Stimulated activated CD8-positive, alpha-beta memory T cell treated with anti-CD3 and anti-CD28 coated beads, Interleukin-2, amount 100 ng/mL, for 48 hours (primary cell): ENCODE data around the gene IL23A.
"Not testable (repeated sequence)": the region's sequence is repeated elsewhere in the genome, so short reads cannot be mapped to it uniquely, and the experiment has no call there.

ENCODE experiments used
- DNase-seq, 2 donors: peaks; one replicate each; pipeline ENCODE4 v3.0.0-alpha.2; 2020; ENCODE audit warnings: low read depth in 2 of 2

The IL23A gene

DNA sequence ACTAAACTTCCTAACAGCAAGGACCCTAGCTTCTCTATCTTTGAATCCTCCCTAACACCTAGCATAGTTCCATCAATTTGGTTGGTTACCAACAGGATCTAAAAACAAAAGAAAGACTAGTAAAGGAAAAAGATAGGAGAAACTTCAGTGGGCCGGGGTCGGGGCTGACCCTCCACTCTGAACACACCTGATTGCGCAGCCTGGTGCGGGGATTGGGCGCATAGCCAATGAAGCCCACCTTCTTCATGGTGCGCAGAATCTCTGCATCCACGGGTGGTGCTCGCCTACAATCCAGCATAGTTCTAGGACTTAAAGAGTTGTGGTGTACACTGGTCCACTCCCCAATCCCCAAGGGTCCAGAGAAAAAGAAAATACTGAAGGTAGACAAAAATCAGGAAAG lies 12.6 kb upstream of the IL23A start:
- no peak for DNase-seq

DNA sequence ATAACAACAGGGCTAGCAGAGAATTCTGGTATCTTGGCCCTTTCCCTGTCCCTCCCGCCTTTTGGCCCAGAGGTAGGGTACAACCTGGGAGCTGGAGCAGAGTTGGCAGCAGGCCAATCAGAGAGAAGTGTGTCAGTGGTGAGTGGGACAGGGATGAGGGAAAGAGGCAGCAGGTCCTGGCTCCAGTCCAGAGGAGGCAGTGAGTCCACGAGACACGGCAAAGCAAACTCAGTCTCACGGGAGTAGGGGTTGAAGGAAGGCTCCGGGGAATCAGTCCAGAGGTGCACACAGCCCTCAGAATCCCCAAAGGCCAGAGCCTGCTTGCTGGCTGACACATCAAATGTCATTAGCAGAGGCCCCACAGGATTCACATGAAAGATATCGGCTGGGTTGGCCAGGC lies 12.2 kb upstream of the IL23A start:
- no peak for DNase-seq

DNA sequence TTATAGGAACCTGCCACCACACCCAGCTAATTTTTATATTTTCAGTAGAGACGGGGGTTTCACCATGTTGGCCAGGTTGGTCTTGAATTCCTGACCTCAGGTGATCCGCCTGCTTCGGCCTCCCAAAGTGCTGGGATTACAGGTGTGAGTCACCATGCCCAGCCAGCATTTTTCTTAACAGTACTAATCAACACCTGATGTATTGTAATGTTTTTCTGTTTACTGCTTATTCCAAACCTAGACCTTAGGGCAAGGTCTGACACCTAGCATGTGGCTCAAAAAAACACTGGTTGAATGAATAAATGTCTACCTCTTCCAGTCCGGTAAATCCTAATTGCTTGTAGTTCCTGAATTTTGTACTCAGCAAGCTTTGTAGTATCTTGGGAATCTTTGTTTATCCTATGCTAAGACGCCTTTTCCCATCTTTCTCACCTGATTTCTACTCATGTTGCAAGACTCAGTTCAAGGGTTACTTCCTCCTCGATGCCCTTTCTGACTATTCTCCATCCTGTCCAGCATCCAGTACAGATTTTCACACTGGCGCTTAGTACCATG lies 7.7 kb upstream of the IL23A start:
- no peak for DNase-seq

DNA sequence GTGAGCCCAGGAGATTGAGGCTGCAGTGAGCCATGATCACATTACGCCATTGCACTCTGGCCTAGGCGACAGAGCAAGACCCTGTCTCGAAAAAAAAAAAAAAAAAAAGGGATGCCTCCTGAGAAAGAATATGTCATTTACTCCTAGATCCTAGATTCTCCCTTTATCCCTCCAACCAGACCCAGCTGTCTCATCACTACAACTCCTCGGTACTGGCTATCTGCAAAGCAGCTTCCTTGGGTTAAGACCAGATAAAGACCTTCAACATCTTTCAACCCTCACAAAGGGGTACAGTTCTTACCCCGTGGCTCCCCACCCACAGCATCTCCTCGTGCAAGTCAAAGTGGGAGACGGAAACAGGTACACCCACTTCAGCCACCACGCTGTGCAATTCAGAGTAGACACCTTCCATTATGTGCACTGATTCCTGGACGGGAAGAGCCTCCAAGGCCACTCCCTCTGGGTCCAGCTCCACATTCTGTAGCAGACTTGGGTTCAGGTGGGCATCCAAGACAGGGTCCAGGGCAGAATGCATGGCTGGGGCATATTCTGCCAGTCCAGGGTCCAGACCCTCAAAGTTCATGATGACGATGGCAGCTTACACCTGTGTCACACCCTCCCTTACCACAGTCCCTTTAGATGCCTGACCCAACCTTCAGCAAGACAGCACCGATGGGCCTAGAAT lies 6.0 kb upstream of the IL23A start:
- DNase-seq = no peak

DNA sequence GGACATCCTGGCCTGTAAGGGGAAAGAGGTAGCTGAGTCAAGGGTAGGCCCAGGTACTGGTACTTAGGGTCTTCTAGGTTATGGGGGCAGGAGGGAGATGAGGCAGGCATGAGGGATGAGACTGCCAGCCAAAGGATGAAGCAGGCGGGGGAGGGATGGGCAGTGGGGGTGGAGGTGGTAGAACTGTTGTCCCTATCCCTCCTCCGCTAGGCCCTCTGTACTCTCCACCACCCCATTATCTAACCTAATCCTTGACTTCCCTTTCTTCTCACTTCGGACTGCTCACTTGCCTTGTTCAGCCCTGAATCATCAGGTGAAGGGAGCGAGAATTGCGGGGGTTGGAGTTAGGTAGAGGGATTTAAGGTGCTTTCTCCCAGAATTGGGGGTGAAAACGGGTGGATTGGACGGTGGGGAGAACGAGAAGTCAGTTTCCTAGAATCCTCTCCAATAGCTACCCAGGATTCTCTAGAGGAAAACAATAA lies 5.4 kb upstream of the IL23A start:
- DNase-seq = no peak

DNA sequence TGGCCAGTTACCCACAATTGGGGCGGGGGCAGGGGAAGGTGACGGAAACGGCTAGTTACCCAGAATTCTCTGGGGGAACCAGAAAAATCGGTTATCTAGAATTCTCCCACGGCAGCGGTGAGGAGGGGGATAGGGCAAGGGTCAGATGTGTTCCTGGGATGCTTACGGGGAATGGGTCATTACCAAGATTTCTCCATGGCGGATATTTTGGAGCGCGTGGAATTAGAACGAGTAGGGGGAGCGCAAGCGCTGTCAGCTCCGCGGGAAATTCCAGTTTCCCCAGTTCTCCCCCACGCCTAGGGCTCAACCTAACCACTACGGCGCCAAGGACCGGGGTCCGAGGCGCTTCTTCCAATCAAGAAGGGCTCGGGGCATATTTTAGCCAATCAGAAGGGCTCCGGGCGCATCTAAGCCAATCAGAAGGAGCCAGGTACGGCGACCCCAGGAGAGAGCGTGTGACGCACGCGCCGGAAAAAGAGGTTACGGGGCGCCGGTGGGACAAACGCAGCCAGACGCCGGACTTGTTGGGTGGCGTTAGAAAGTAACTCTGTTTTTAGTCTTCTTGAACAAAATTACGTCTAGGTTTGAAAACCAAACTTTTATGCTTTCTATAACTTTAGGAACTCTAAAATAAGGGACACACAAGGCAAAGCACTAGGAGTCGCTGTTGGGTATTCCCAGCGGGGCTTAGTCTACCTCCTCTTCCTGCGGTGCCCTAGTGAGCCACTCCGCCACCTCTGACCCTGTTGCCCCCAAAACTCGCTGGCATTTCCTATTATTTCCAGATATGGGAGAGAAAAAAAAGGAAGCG lies 4.8 kb upstream of the IL23A start, which contains the start of gene PAN2:
PAN2 (minus strand) TSS at position 322 of the 811 bp plus-strand sequence. CDS start 906 bp downstream, outside the sequence.
- peak; percentile 83 to 88 for DNase-seq

DNA sequence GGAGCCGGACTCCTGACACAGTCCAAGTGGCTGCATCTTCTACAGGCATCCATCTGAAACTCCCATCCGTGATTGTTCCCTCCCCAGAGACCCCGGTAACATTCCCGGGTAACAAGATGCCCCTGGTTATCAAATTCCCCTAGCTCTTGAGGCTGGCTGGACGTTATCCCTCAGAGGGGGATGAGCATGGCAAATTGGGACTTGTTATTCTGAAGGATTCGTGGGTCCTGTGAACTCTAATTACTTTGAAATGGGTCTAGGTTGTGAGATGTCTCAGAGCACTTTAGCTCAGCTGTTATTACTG lies 4.2 kb upstream of the IL23A start:
- DNase-seq = no peak

DNA sequence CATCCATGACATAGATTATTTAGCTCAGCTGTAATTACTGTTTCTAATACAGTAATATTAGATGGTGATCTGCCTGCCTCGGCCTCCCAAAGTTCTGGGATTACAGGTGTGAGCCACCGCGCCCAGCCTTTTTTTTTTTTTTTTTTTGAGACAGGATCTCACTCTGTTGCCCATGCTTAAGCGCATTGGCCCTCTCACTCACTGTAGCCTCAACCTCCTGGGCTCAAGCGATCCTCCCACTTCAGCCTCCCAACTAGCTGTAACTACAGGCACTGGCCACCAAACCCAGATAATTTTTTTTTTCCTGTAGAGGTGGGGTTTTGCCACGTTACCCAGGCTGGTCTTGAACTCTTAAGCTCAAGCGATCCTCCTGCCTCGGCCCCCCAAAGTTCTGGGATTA lies 3.2 kb upstream of the IL23A start:
- DNase-seq = not testable (repeated sequence)

DNA sequence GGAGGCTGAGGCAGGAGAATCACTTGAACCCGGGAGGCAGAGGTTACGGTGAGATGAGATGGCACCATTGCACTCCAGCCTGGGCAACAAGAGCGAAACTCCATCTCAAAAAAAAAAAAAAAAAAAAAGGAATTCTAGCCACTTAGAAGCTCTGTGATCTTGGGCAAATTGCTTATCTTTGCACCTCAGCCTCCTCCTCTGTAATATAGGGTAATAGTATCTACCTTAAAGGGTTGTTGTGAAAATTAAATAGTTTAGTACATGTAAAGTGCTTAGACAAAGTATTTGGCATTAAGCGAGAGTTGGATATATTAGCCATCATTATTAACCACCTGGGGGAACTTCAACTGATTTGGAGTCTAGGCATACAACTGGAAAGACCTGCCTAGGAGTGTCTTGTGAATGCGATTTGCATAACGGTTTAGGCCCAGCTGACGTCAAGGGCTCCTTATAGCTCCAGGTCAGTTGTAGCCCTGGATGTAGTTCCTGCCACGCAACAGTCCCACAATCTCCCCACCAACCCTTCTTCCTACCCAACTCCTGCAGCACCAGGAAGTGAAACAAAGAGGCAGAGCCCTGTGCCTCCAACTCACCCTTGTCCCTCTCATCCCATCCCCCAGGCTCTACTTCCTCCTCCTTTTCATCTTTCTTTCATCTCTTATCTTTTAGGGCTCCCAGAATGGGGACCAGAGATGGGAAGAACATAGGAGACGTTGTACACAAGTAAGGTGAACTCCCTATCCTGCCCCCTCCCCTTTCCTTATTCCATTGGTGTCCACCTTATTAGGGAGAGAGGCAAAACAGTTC lies 2.1 kb upstream of the IL23A start:
- no peak for DNase-seq

DNA sequence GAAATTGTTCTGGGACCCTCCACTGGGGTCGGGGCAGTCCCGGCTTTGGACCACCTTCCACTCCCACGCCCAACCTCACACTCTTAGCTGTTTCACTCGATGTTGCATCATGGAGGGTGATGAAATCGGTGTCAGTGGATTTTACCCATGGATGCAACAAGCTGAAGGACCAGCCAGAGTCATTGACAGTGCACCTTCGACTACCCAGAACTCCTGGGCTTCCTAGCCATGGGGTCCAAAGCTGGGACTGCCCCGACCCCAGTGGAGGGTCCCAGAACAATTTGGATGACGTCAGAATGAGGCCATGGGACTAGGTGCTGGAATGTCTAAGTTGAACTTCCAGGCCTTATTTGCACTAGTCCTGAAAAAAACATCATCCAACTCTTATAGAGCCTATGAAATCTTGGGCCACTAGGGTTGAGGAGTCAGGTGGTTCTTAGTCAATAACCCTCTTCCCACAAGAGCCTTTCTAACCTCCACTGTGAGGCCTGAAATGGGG lies 882 bp upstream of the IL23A start:
- DNase-seq = no peak

DNA sequence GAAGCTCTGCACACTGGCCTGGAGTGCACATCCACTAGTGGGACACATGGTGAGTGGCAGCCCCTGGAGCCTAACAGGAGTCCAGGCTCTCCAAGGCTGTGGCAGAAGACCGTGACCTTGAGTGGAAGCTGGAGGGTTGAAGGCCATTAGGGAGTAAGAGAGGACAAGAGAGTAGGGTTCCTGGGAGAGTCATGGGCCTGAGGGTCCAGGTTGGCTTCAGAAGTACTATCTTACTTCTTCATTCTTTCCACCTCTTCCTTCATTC lies 406 bp downstream of the IL23A start:
- no peak for DNase-seq

DNA sequence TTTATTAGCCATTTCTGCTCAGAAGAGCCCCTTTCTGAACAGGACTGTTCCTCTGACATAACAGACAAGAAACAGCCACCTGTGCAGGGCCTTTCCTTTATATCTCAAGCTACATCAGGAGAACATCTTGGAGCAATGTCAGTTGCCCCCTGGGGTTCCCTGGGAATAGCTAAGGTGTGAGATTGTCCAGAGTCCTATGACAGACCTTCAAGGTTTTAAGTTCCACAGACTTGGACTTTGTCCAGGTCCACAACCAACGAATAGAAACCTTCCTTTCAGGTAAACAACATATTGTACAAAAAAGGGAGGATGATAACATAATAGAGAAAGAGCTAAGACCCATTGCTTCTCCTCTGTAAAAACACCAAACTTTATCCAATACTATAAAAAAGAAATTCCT lies 2.9 kb downstream of the IL23A start:
- DNase-seq = no peak

DNA sequence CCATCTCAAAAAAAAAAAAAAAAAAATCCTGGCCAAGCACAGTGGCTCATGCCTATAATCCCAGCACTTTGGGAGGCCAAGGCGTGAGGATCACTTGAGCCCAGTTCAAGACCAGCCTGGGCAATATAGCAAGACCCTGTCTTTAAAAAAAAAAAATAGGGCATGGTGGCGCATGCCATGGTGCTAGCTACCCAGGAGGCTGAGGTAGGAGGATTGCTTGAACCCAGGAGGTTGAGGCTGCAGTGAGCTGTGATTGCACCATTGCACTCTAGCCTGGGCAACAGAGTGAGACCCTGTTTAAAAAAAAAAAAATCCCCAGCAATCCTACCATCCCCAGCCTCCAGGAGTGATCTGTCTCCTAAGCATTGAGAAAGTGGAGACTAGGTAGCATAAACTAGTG lies 3.6 kb downstream of the IL23A start:
- DNase-seq = not testable (repeated sequence)

DNA sequence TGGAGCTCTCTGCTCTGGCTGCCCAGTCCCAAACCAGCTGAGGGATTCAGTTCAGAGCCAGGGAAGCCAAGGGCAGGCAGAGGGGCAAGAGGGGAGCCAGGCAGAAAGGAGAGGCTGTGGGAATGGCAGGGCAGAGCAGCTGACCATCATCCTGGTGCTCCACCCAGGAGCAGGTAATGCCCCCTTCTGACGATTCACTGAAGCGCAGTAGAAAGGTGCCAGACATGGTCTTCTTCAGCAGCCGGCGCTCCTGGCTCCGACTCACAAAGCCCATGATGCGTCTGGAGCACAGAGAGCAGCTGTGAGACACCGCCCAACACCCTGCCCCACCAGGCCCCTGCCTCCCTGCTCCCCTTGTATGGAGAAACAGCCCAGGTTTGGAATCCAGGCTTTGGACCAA lies 8.0 kb downstream of the IL23A start:
- no peak for DNase-seq

DNA sequence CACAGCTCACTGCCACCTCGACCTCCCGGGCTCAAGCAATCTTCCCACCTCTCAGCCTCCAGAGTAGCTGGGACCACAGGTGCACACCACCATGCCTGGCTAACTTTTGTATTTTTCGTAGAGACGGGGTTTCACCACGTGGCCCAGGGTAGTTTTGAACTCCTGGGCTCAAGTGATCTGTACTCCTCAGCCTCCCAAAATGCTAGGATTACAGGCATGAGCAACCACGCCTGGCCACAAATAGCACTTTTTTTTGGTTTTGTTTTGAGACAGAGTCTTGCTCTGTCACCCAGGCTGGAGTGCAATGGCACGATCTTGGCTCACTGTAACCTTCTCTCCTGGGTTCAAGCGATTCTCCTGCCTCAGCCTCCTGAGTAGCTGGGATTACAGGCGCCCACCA lies 8.6 kb downstream of the IL23A start:
- not testable (repeated sequence) for DNase-seq

DNA sequence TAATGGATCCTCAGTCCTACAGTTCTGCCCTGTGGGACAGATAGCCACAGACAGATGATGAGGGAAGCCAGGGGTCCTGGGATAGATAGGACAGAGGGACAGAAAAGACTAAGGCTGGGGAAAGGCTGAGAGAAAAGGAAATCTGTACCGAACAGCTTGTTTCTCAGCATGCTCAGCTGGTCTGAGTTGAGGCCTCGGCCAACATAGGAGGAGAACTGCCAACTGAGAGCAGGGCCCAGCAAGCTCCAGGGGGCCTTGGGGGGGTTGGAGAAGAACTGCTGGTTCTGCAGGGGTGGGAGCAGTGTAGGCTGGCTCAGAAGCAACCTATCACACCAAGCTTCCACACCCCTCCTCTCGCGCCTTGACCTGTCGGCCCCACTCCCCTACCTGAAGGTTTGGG lies 10.1 kb downstream of the IL23A start:
- no peak for DNase-seq

DNA sequence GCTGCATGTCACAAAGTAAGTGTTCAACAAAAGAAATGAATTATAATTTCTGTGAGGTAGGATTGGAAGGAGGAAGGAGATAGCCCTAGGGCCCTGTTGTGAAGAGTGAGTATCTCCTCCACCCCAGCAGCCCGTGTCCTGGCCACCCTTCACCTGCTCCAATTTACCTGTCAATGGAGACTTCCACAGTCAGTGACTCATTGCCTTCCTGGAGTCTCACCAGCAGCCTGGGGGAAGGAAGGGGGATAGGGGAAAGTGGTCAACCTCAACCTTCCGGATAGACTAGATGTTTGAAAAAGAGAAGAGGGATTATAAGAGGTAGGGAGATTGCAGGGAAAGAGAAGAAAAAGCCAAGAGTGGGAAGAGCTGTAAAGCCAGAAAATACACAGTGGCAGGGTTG lies 12.0 kb downstream of the IL23A start:
- DNase-seq = no peak

DNA sequence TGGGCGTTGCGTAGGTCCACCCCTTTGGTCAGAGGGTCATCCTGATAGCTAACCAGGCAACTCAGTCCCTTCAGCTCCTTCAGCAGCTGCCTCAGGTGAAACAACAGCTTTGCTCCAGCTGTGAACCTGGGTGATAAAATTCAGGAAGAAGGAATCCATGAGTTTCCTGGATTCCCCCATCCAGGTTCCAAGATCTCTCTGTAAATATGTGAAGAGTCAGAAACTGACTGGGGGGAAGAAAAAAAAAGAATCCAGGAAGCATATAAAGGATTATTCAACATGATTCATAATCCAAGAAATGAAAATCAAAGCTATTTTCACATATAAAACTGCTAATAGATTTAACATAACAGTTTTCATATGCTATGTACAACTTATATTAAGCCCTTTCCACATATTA lies 12.6 kb downstream of the IL23A start:
- no peak for DNase-seq

DNA sequence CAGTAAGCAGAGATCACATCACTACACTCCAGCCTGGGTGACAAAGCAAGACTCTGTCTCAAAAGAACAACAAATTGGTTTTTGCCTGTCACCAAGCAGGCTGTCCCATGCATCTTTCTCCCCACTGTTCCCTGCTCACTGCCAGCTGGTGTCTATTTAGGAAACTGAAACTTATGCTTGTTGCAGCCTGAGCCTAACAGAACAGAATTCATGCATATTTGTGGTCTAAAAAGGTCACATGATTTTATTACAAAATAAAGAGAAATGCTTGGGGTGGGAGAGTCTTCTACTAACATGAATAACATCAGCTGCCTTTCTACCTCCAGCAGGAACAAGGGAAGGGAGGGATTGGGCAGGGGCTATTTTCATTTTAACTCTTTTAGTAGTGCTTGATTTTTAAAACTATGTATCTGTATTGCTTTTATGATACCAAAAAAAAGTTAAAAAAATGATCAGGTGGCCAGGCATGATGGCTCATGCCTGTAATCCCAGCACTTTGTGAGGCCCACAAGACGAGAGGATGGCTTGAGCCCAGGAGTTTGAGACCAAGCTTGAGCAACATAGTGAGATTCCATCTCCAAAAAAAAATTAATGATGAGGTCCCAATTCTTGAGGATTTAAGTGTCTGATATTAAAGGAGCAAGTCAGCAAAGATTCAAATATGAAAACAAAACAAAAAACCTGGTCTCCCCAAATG lies 20.3 kb downstream of the IL23A start:
- DNase-seq = no peak

DNA sequence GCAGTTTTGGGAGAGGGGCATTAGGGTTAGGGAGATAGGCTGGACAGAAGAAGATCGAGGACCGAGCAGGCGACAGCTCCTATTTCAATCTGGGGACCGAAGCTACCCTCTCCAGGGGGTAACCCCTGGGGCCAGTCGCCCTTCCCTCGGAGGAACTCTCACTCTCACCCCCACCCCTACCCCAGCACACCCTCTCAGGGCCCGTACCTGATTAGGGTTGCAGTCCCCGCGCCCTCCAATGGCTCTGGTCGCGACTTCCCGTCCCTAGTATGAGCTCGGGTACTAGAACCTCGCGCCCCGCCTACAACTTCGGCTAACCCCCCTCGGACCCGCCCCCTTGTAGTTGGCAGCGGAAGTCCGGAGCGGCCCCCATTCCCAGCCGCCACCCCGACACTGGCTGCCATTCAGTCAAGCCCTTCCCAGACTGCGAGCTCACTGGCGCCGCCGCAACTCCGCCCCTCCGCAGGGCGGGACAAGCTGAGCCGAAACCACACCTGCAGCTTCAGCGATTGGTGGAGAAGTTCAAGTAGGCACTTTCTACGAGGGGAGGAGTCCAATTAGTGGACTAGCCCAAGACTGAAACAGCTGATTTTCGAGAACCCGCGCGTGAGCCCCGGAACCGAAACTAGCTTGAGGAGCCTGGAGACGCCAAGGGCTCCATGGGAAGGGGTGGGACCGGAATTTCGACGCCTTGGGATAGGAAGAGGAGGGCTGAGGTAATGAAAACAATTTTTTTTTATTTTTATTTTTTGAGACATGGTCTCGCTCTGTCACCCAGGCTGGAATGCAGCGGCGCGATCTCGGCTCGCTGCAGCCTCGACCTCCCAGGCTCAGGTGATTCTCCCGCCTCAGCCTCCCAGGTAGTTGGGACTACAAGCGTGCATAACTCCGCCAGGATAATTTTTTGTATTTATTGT lies 21.4 kb downstream of the IL23A start, which contains the start of gene STAT2:
STAT2 (minus strand) TSS at position 257 of the 917 bp plus-strand sequence. CDS start 3,536 bp downstream, outside the sequence.
- DNase-seq = peak; percentile 98 to 99
